GM18873 (cell line): ENCODE results near the gene DLG4.
A peak's percentile ranks its signal among the peaks of the same experiment; 100 is the strongest.

ENCODE experiments used
- ATAC-seq: cut with Tn5 transposase; IDR thresholded peaks from one replicate; pipeline ENCODE4 v1.9.1; 2021; ENCODE audit warnings: mild to moderate bottlenecking, moderate library complexity, moderate number of reproducible peaks; ENCODE audit not compliant: unreplicated experiment, low FRiP score

Gene DLG4

DNA sequence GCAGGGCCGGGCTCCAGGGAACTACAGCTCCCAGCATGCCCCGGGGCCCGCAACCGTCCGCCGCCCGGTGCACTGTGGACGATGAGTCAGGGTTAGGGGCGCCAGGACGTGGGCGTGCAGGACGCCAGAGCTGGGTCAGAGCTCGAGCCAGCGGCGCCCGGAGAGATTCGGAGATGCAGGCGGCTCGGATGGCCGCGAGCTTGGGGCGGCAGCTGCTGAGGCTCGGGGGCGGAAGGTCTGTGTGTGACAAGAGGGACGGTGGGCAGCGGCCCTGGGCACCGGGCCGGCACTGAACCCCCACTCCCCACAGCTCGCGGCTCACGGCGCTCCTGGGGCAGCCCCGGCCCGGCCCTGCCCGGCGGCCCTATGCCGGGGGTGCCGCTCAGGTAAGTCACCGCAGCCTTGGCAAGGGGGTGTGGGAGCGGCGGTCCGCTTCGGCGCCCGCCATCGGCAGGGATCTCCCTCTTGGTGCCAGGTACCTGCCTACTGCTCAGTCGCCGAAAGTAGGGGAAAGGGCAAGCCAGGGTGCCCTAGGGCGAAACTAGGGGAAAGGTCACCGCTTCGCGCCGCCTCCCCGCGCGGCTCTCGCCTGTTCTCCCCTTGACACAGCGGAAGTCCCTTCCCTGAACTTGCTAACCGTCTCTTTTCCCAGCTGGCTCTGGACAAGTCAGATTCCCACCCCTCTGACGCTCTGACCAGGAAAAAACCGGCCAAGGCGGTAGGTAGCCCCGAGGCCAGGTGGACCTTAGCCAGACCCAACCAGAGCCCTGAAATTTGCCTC, at the start of gene DLG4, which contains the start of gene ACADVL:
Gene DLG4, minus strand, starts transcription at position 25 of the 781 bp plus-strand sequence.
Gene ACADVL, plus strand, starts transcription at position 127 of the 781 bp plus-strand sequence. Its CDS starts 47 bp downstream, at position 174.
- no peak for ATAC-seq

DNA sequence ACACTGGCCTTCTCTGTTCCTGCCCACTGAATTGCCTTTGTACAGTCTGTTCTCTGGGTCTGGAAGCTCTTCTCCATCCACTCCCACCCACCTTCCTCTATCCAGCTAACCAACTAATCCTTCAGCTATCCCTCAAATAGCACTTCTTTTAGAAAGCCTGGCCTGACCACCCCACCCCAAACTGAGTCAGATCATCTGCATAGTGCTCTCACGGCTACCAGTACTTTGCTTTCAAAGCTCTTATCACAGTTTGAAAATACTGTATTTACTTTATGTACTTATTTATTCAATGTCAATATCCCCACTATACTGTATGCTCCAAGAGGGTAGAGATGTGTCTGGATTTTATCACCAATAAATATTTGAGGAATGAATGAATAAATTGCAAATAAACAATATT, 47.1 kb upstream of the DLG4 start:
- no peak for ATAC-seq

DNA sequence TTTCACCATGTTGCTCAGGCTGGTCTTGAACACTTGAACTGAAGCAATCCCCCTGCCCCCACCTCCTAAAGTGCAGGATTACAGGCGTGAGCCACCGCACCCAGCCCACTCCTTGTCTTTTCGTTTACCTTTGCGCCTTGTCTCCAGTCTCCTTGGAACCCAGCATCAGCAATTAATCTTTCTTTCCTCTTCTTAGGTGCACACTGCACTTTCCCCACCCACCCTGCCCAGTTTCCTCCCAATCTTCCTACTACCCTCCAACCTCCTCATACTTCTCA, 44.1 kb upstream of the DLG4 start:
- ATAC-seq, result no peak

DNA sequence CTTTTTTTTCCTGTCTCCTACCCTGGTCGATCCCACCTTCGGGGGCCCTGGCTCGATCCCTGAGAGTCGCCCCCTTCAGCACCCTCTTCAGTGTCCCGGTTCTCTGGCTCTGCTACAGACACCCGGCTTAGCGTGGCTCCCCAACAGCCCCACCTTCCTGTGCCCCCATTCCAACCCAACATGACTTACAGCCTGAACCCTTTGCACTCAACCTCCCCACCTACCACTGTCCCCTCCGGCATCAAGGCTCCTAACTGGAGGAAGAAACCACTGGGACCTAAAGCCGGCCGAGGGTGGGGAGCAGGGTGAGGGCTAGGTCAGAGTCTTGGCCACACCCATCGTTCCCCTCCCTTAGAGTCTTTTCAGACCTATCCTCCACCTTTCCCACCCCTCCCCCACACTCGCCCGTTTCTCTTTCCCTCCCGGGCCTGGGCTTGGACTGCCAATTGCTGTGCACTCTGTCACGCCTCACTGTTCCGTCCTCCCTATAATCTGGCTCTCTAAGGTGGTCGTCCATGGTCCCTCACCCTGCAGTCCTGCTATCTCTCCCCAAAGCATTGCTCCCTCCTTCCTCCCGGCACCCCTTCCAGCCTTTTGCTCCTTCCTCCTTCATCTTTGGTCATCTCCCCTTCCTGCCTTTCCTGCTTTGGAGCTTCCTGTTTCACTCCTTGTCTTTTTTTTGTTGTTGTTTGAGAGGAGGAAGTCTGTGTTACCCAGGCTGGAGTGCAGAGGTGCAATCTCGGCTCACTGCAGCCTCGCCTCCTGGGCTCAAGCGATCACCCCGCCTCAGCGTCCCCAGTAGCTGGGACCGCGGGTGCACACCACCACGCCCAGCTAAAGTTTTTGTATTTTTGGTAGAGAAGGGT, 43.5 kb upstream of the DLG4 start:
- no peak for ATAC-seq

DNA sequence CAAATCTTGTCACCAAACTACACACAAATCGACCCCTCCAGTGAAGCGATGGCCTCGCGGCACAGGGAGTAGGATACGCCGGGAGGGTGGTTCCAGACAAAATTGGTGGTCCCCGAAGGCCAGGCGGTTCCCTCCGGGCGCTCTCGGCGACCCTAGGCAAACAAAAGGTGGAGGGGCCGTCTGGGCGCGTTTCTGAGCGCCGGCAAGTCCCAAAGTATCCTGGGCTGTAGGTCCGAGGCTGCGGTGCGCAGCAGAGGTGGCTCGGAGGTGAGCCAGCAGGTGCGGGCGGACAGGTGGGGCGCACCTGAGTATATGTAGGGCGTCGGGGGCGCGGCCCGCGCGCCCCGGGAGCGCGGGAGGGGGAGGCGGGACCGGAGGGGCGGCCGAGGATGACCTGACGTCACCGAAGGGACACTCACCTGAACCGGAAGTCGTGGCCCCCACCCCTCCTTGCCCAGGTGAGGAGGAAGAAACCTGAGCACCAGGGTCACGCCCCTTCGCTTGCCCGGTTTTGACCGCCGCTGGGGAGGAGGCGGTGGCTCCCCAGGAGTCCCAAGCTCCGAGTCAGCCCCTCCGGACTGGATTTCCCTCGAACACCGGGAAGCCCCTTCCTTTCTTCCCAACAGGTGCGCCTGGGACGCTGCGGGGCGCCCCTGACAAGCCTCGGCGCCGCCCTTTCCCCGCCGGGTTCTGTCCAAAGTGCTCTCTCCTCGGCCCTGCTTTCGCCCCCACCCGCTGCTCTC, 42.7 kb upstream of the DLG4 start, which contains the start of gene CLDN7:
Gene CLDN7, minus strand, starts transcription at position 287 of the 743 bp plus-strand sequence. CDS start 435 bp downstream, outside the sequence.
- no peak for ATAC-seq

DNA sequence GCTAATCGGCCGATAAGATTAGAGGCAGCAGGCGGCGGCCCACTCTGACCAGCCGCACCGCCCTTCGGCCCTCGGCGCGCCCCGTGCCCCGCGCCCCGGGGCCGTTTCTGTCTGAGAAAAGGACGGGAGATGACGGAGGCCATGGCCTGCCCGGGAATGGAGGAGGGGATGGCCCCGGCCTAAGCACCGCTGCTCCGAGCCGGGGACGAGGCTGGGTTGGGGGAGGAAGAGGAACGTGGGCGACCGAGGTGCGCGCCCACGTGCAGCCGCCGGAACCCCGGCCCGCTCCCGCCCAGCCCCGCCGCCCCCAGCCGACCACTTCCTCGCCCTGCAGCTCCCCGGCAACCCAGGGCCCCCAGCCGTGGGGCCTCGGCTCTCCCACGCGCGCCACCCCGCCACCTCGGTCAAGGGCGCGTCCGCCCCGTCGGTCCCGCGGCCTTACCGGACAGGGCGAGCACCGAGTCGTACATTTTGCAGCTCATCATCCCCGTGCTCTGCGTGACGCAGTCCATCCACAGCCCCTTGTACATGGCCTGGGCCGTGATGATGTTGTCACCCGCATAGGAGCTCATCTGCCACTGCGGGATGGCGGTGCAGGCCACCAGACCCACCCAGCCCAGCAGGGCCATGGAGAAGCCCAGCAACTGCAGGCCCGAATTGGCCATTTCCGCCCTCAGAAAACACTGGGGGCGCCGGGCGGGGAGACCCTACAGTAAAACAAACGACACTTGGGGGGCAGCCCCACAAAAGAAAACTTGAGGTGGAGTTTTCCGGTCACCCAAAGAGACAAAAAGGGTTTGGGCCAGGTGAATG, 41.9 kb upstream of the DLG4 start:
- ATAC-seq, result no peak

DNA sequence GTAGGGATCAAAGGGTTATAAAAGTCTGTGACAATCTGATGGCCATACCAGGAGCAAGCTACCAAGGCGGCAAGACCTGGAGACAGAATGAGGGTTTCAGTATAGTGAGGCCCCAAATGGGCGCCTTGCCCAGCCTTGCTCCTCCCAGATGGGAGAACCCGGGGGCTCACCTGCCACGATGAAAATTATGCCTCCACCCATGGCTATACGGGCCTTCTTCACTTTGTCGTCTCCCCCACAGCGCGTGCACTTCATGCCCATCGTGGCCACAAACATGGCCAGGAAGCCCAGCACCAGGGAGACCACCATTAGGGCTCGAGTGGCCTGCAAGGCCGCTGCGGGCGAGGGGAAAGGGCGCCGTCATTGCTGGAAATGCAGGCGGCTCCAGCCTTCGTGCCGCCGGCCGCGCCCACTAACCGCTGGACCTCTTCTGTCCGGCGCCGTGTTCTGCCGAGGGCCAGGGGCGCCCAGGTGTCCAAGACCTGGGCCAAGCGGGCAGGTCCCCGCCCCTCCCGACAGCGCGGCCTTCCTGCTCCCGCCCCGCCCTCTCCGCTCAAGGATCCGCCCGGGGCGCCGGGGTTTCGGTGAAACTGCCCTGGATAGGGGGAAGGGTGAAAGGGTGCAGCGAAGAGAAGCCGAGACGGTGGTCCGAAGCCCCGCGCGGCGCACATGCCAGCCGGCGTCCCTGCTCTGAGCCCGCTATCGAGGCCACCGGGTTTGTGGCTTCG, 41.2 kb upstream of the DLG4 start:
- no peak for ATAC-seq

DNA sequence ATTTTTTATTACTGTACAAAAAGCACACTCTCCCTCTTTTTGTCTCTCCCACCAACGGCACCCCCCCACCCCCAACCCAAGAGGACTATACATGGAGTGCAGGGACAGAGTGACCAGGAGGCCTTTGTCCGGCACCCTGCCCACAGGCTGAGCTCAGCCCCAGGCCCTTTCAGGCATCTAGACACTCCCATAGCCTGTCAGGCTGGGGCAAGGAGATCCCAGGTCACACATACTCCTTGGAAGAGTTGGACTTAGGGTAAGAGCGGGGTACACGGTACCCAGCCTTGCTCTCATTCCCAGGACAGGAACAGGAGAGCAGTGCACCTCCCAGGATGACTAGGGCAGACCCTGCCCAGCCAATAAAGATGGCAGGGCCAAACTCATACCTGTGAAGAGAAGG, 40.5 kb upstream of the DLG4 start:
- ATAC-seq, result no peak

DNA sequence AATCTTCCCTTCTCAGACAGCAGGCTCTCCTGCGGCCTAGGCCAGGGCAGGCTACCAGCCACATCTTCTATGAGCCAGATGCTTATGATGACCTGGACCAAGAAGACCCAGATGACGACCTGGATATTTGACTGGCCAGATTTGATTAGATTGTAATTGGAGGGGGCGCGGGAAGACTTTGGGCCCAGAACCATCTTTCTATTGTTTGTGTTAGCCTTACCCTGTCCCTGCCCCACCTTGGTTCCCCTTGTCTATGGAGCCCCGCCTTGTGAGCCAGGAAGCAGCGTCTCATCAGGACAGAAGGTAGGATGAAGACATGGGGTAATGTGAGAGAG, 39.9 kb upstream of the DLG4 start:
- no peak for ATAC-seq

DNA sequence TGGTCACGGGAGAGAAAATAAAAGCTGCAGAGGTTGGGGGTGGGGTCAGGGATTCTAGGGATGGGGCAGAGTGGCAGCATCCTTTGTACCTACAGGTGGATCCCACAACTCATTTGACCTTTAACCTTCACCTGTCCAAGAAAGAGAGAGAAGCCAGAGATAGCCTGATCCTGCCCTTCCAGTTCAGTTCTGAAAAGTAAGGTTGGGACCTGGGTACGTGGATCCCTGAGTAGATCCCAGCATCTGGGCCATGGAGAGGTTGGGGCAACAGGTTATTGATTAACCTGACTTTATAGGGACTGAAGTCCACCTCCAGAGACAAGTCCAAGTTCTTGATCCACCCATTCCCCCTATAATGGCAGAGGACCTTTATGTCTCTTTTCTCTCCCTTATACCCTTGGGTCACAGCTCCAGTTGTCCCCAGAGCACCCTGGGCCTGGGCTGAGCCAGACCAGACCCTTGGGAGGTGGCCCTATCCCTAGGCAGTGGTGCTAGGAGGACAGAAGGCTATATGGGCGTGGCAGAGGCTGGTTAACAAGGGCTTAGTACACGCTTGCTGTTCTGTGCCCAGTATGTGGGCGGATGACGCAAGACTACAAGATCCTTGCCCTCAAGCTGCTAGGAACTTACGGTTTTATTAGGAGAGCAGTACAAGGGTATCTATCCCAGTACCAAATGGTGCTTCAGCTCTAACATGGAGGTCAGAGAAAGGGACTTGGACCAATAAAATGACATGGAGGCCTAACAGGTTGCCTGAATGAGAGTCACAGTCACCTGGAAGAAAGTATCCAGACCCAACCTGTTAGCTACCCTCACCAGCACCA, 39.3 kb upstream of the DLG4 start:
- ATAC-seq, result no peak

DNA sequence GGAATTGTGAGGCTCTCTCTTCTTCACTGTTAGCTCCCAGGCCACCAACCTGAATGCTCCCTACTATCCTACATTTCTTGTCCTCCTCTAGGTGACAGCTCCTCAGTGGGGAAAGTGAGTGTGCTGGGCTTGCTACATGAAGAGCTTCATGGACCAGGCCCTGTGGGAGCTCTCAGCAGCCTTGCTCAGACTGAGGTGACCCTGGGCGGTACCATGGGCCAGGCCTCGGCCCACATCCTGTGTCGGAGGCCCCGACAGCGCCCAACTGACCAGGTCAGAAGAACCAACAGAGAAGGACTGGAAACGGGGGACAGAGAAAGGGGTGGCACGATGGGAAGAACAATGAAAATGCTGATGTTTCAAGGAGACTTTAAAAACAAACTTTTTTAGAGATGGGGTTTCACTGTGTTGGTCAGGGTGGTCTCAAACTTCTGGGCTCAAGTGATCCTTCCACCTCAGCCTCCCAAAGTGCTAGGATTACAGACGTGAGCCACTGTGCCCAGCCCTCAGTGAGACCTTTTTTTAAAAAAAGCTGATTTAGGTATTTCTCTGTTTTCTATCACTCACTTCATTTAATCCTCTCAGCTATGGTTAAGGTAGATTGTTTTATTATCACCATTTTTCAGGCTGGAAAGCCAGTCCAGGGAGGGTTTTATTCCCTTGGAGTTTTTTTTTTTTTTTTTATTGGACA, 37.3 kb upstream of the DLG4 start:
- no peak for ATAC-seq

DNA sequence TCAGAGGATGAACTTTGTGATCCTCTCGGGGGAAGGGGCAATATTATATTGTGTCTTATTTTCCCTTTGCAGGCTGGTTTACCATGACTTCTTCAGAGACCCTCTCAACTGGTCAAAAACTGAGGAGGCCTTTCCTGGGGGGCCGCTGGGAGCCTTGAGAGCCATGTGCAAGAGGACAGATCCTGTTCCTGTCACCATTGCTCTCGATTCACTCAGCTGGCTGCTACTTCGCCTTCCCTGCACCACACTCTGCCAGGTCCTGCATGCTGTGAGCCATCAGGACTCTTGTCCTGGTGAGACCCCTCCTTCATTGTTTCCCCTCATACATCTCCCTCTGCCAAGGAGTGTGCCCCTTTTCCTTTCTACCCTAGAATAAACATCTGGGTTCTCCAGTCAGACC, 34.9 kb upstream of the DLG4 start:
- ATAC-seq, result no peak

DNA sequence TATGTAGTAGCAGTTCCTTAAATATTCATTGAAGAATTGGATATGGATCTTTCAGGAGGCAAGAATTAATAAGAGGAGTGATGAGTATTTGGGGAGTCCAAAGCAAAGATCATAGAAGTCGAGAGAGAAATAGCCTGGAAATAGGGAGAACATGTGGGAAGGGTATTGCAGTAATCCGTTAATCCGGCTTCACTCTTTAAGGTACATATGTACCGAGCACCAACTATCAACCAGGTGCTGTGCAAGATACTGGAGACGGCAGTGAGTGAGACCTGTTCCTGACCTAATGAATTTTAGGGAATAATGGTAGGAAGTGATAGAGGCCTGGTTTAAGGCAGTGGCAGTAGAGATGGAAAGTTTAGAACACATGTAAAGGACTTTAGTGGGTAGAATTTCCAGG, 33.4 kb upstream of the DLG4 start:
- no peak for ATAC-seq

DNA sequence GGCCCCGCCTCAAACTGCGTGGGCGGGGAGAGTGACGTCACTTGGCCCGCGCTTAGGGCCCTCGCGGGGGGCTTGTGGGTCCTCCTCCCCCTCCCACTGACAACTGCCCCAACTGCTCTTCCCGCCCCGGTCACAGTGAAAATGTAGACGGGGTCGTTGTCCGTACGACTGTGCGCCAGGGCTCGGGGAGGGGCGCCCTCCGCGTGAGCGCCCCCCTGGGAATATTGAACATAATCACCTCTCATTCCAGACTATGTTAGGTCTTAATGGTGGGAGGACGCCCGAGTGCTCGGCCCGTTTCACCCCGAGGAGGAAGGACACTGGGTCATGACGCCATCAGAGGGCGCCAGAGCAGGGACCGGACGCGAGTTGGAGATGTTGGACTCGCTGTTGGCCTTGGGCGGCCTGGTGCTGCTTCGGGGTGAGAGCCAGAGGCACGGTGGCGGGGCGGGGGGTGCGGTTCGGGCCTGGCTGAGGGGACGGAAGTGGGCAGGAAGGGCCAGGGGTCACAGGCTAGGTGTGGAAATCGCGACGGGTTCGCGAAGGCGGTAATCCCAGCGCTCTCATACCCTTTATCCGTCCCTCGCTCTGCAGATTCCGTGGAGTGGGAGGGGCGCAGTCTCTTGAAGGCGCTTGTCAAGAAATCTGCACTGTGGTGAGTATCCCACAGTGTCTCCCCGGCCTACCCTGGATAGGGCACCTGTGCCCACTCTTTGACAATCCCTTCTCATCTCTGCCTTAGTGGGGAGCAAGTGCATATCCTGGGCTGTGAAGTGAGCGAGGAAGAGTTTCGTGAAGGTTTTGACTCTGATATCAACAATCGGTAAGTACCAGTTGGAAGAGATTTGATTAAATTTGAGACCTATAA, 32.8 kb upstream of the DLG4 start, which contains the start of gene ELP5:
Gene ELP5, plus strand, starts transcription at position 40 of the 868 bp plus-strand sequence. Its CDS starts 336 bp downstream, at position 376.
- ATAC-seq, result peak; percentile 36

DNA sequence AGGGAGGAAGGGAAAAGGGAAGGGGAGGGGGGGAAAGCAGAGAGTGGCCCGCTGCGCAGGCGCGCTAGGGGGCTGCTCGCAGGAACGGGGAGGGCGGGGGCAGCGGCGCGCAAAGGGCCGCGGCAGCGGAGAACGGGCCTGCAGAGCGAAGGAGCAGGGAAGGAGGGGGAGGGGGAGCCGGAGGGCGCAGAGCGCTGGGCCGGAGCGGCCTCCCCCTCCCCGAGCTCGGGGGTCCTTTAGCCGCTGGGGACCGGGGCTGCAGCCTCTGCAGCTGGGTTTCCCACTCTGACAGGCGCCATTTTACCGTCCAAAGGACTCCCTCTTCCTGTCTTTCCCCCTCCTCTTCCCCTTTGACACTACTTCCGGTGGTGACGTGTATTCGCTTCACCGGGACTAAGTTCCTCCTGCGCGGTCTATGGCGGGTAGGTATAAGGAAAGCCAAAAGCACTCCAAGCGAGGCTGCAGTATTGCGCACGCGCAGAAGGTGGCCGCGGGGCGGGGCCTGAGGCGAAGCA, 32.1 kb upstream of the DLG4 start, which contains the start of gene CTDNEP1:
Gene CTDNEP1, minus strand, starts transcription at position 74 of the 515 bp plus-strand sequence. CDS start 438 bp downstream, outside the sequence.
- peak; percentile 84 for ATAC-seq

DNA sequence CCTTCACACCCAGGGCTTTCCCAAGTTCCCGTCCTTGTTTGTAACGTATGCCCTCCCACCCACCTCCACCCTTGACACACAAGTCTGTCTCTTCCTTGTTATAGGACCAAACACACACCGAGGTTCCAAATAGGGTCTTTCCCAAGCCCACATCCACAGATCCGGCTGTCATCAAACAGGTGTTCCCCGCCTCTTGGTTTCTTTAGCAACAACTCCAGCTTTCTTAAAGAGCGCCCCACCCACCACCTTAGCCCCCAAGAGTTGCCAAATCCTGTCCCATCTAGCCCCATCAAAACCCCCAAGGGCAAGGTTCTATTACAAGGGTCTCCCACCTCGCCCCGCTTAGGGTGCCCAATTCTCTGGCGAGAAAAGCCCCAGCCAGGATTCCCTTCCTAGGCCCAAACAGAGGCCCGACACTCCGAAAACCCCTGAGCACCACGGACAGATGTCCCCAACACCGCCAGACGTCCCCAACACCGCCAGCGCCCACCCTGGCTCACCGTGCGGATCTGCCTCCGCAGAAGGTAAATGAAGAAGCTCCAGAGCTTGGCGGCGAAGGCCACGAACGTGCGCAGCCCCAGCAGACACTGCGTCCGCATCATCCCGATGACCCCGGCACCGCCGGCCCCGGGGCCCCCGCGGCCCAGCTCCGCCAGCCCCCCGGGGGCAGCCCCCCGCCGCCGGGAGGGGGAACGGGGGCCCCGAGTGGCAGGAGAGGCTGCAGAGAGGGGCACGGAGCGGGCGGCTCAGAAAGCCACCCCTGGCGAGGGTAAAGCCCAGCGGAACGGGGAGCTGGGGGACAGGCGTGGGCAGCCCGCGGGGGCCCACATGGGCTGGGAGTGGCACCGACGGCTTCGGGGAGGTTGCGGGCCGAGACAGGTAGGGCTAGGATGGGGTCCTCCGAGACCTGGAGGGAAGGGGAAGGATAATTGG, 31.3 kb upstream of the DLG4 start:
- ATAC-seq, result no peak
